PC-3 (cell line): ENCODE results near the gene LIN7A.

Experiments
- EZH2 ChIP-seq: fragments of 300-600 bp; sonication (generic); IDR thresholded peaks from one replicate; pipeline ENCODE4 v1.6.1; 2017; ENCODE audit warnings: antibody characterized with exemption, mild to moderate bottlenecking, low read length; ENCODE audit not compliant: unreplicated experiment
- TF ChIP-seq, protein P1 (sequence below): fragments of 300-600 bp; sonication (generic); conservative IDR thresholded peaks from 2 replicates; pipeline ENCODE4 v1.5.1; 2017; ENCODE audit warnings: antibody characterized with exemption, low read depth, mild to moderate bottlenecking, low read length

DNA sequence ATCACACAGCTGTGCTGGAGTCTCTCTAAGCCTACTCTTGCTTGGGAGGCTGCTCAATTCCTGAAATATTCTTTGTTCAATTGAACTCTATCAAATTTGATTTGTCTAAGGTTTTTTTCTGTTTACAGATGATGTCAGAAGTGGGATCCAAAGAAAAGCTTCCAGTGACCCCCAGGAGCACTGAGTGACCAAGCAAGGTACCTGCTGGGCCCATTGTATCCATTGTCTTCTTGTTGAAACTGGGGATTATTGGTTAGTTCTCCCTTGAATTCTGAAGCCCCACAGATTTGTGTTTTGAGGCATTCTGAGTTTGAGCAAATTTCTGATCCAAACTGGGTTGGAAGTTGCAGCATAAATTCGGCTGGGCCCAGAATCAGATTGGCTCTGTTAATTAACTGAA, 156.4 kb downstream of the LIN7A start:
- TF ChIP-seq, protein P1, sequence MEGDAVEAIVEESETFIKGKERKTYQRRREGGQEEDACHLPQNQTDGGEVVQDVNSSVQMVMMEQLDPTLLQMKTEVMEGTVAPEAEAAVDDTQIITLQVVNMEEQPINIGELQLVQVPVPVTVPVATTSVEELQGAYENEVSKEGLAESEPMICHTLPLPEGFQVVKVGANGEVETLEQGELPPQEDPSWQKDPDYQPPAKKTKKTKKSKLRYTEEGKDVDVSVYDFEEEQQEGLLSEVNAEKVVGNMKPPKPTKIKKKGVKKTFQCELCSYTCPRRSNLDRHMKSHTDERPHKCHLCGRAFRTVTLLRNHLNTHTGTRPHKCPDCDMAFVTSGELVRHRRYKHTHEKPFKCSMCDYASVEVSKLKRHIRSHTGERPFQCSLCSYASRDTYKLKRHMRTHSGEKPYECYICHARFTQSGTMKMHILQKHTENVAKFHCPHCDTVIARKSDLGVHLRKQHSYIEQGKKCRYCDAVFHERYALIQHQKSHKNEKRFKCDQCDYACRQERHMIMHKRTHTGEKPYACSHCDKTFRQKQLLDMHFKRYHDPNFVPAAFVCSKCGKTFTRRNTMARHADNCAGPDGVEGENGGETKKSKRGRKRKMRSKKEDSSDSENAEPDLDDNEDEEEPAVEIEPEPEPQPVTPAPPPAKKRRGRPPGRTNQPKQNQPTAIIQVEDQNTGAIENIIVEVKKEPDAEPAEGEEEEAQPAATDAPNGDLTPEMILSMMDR = no peak
- no peak for TF ChIP-seq EZH2
